NT2/D1 (cell line): ENCODE data around the gene HTT-AS.

Experiments
- DNase-seq: peaks from one replicate; pipeline ENCODE4 v3.0.0-alpha.2; 2011; ENCODE audit warnings: low read depth, low spot score
- H3K27me3 ChIP-seq: 2 replicates; pipeline ENCODE4 v1.6.0; 2011; ENCODE audit warnings: mild to moderate bottlenecking; ENCODE audit not compliant: insufficient read length, insufficient read depth
- H3K36me3 ChIP-seq: 2 replicates; pipeline ENCODE4 v1.6.1; 2011; ENCODE audit warnings: mild to moderate bottlenecking, low read length, mixed read lengths; ENCODE audit not compliant: insufficient read depth, insufficient read length
- H3K4me1 ChIP-seq: 2 replicates; pipeline ENCODE4 v1.5.1; 2011; ENCODE audit not compliant: insufficient read depth, insufficient read length
- H3K4me3 ChIP-seq: 2 replicates; pipeline ENCODE4 v1.5.1; 2011; ENCODE audit warnings: low read depth; ENCODE audit not compliant: insufficient read length
- H3K9ac ChIP-seq: 2 replicates; pipeline ENCODE4 v1.6.0; 2011; ENCODE audit warnings: low read depth; ENCODE audit not compliant: insufficient read length
- H3K9me3 ChIP-seq: 2 replicates; pipeline ENCODE4 v1.5.1; 2011; ENCODE audit warnings: mild to moderate bottlenecking, low read length; ENCODE audit not compliant: insufficient read depth
- SUZ12 ChIP-seq: IDR thresholded peaks from 2 replicates; pipeline ENCODE4 v1.6.1; 2011; ENCODE audit not compliant: insufficient read length, insufficient read depth; ENCODE audit errors: extremely low read depth
- YY1 ChIP-seq: IDR thresholded peaks from 2 replicates; pipeline ENCODE4 v1.6.1; 2011; ENCODE audit not compliant: insufficient read length, insufficient read depth
- ZNF274 ChIP-seq: IDR thresholded peaks from 2 replicates; pipeline ENCODE4 v1.6.1; 2011; ENCODE audit warnings: mild to moderate bottlenecking, low read depth, low read length

Gene HTT-AS

GRCh38 chr4:3074078-3074845 is at the start of gene HTT-AS, which contains the start of gene HTT:
HTT-AS (minus strand) TSS chr4:3074538.
HTT (plus strand) TSS chr4:3074681; CDS start chr4:3074826, 145 bp downstream.
- Histone ChIP-seq H3K27me3 (no peaks in the 10 kb centered on the region), H3K4me1 (peaks cover 6% of the 10 kb centered on the region), H3K9me3 (no peaks in the 10 kb centered on the region), H3K4me3 (peak within 1 kb of the TSS; percentile 93), H3K36me3 (peaks cover 11% of the 10 kb centered on the region), H3K9ac (peak within 1 kb of the TSS; percentile 96)
- peak; percentile 86 for DNase-seq
- no peak for TF ChIP-seq ZNF274
- peak; percentile 76 for TF ChIP-seq YY1

DNA sequence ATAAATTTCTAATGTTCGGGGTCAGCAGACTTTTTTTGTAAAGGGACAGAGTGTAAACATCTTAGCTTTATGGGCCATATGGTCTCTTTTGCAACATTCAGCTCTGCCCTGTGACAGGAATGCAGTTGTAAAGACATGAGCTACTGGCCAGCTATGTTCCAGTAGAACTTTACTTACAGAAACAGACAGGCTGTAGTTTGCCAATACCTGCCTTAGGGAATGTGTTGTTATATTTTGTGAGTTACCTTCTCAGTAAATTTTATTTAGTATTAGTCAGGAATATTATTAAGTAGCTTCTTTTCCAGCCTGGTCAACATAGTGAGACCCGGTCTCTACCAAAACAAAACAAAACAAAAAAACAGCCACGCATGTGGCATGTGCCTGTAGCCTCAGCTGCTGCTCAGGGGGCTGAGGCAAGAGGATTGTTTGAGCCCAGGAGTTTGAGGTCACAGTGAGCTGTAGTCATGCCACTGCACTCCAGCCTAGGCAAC is 48.9 kb upstream of the HTT-AS start:
- Histone ChIP-seq H3K9me3 (no peaks in the 10 kb centered on the region), H3K36me3 (peaks cover 75% of the 10 kb centered on the region), H3K4me1 (peaks cover 4% of the 10 kb centered on the region), H3K27me3 (no peaks in the 10 kb centered on the region), H3K4me3 (no peak overlapping the region), H3K9ac (no peak overlapping the region)
- TF ChIP-seq SUZ12, result no peak
- no peak for DNase-seq

- no peak for DNase-seq
- no peaks in the 10 kb centered on the region for H3K27me3 ChIP-seq
- TF ChIP-seq SUZ12, result no peak
- no peak for TF ChIP-seq ZNF274
- TF ChIP-seq YY1, result no peak
- H3K9me3 ChIP-seq, result no peaks in the 10 kb centered on the region
- H3K36me3 ChIP-seq, result peaks cover 75% of the 10 kb centered on the region
- H3K4me3 ChIP-seq, result no peak overlapping the region
- peaks cover 4% of the 10 kb centered on the region for H3K4me1 ChIP-seq
- H3K9ac ChIP-seq, result no peak overlapping the region
Observed at GRCh38 chr4:3122081-3122563, 47.8 kb upstream of the HTT-AS start.

DNA sequence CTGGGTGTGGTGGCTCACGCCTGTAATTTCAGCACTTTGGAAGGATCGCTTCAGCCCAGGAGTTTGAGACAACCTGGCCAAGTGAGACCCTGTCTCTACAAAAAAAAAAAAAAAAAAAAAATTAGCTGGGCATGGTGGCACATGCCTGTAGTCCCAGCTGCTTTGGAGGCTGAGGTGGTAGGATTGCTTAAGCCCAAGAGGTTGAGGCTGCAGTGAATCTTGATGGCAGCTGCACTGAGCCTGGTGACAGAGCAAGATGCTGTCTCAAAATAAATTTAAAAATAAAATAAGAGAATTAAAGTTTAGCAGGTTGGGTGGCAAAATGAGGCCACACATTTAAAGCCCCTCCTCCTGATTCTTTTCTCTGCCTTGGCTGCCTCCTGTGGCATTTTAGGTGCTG is 47.3 kb upstream of the HTT-AS start:
- Histone ChIP-seq H3K4me1 (peaks cover 4% of the 10 kb centered on the region), H3K36me3 (peaks cover 75% of the 10 kb centered on the region), H3K27me3 (no peaks in the 10 kb centered on the region), H3K9ac (no peak overlapping the region), H3K4me3 (no peak overlapping the region), H3K9me3 (no peaks in the 10 kb centered on the region)
- TF ChIP-seq SUZ12 (no peak), YY1 (no peak), ZNF274 (no peak)
- no peak for DNase-seq

DNA sequence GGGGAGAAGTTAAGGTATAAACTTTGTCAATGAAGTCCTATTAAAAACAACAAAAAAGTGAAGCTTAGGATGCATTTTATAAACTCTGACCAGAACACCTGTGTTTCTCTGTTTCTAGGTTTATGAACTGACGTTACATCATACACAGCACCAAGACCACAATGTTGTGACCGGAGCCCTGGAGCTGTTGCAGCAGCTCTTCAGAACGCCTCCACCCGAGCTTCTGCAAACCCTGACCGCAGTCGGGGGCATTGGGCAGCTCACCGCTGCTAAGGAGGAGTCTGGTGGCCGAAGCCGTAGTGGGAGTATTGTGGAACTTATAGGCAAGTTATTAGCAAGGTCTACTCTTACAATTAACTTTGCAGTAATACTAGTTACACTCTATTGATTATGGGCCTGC is 46.8 kb upstream of the HTT-AS start:
- Histone ChIP-seq H3K9ac (no peak overlapping the region), H3K4me1 (peaks cover 4% of the 10 kb centered on the region), H3K36me3 (peaks cover 77% of the 10 kb centered on the region), H3K27me3 (no peaks in the 10 kb centered on the region), H3K4me3 (no peak overlapping the region), H3K9me3 (no peaks in the 10 kb centered on the region)
- no peak for DNase-seq
- TF ChIP-seq ZNF274, result no peak
- no peak for TF ChIP-seq YY1
- TF ChIP-seq SUZ12, result no peak

DNA sequence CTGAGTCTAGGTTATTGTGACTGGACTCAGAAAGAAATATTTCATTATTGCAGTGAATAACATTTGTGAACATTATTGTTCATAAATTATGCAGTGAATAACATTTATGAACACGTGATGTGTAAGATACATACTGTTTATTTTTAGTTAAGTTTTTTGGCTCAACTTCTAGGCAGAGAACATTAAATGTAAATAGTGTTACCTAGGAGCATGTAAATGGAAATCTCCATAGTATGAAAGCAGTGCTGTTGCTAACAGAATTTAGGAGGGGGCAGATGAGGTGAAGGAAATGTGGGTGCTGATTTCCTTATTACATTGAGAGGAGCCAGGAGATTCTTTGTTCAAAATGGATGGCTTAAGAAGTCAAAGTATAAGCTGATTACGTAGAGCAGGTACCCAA is 45.1 kb upstream of the HTT-AS start:
- peaks cover 77% of the 10 kb centered on the region for H3K36me3 ChIP-seq
- no peak overlapping the region for H3K9ac ChIP-seq
- H3K9me3 ChIP-seq, result no peaks in the 10 kb centered on the region
- no peak overlapping the region for H3K4me3 ChIP-seq
- H3K27me3 ChIP-seq, result no peaks in the 10 kb centered on the region
- TF ChIP-seq SUZ12 (no peak), ZNF274 (no peak), YY1 (no peak)
- no peak for DNase-seq
- H3K4me1 ChIP-seq, result peaks cover 4% of the 10 kb centered on the region

DNA sequence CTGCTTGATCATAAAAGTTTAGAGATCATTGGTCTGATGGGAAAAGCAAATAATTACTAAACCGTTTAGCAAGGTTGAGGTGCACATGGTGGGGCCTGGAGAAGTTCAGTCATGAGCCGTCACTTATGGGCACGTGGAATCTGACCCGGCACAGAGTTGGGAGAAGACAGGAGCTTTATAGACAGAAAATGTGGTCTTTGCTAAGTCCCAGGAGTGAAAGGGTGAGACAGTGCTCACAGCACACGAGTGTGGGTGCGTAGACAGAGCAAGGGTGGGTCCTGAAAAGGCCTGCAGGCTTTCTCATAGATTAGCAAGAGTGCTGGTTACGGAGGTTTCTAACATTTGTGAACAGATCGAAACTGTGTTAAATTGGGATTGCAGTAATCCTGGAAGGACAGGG is 44.0 kb upstream of the HTT-AS start:
- Histone ChIP-seq H3K4me1 (peaks cover 4% of the 10 kb centered on the region), H3K4me3 (no peak overlapping the region), H3K27me3 (no peaks in the 10 kb centered on the region), H3K9me3 (peaks cover 4% of the 10 kb centered on the region; the same call in 1 of the 2 replicates), H3K36me3 (peaks cover 81% of the 10 kb centered on the region), H3K9ac (no peak overlapping the region)
- no peak for TF ChIP-seq SUZ12
- no peak for TF ChIP-seq ZNF274
- TF ChIP-seq YY1, result no peak
- no peak for DNase-seq
